SK-N-SH treated with all-trans-retinoic acid at 6 μM for 48 hours (cell line): ENCODE measurements around the gene ODAPH.

Source experiments
- ATAC-seq: fragments of 200-7000 bp; cut with Tn5 transposase; 3 replicates; pipeline ENCODE4 v1.9.1; 2020; ENCODE audit warnings: mild to moderate bottlenecking, moderate library complexity
- ARNTL ChIP-seq: fragments of 450-650 bp; formaldehyde crosslinking; IDR thresholded peaks from 2 replicates; pipeline ENCODE4 v1.5.0; 2020; ENCODE audit warnings: low read depth, mild to moderate bottlenecking, moderate library complexity, borderline replicate concordance
- BACH2 ChIP-seq: fragments of 250-450 bp; sonication (Bioruptor Pico); IDR thresholded peaks from 2 replicates; pipeline ENCODE4 v1.9.0; 2021; ENCODE audit warnings: mild to moderate bottlenecking, borderline replicate concordance
- CREB5 ChIP-seq: fragments of 250-450 bp; sonication (Bioruptor Pico); IDR thresholded peaks from 2 replicates; pipeline ENCODE4 v1.5.1; 2020; ENCODE audit warnings: low read depth, mild to moderate bottlenecking, moderate library complexity
- CSDC2 ChIP-seq: fragments of 250-450 bp; sonication (Bioruptor Pico); IDR thresholded peaks from 2 replicates; pipeline ENCODE4 v1.5.0; 2020; ENCODE audit warnings: mild to moderate bottlenecking, moderate library complexity
- CSRNP3 ChIP-seq: fragments of 250-450 bp; sonication (Bioruptor Pico); IDR thresholded peaks from 2 replicates; pipeline ENCODE4 v1.5.1; 2021; ENCODE audit warnings: mild to moderate bottlenecking, moderate library complexity
- ESRRG ChIP-seq: fragments of 250-450 bp; sonication (Bioruptor Pico); IDR thresholded peaks from 2 replicates; pipeline ENCODE4 v1.6.1; 2021; ENCODE audit warnings: mild to moderate bottlenecking
- GLIS3 ChIP-seq: fragments of 250-450 bp; sonication (Bioruptor Pico); IDR thresholded peaks from 2 replicates; pipeline ENCODE4 v1.5.0; 2020; ENCODE audit warnings: mild to moderate bottlenecking, moderate library complexity
- ISL1 ChIP-seq: fragments of 250-450 bp; sonication (Bioruptor Pico); IDR thresholded peaks from 2 replicates; pipeline ENCODE4 v2.1.2; 2022; ENCODE audit warnings: mild to moderate bottlenecking, moderate library complexity
- OSR1 ChIP-seq: fragments of 250-450 bp; sonication (Bioruptor Pico); IDR thresholded peaks from 2 replicates; pipeline ENCODE4 v1.8.0; 2022; ENCODE audit warnings: moderate library complexity, mild to moderate bottlenecking, inconsistent platforms
- PATZ1 ChIP-seq: fragments of 250-450 bp; sonication (Bioruptor Pico); IDR thresholded peaks from 2 replicates; pipeline ENCODE4 v1.8.0; 2020; ENCODE audit warnings: mild to moderate bottlenecking, moderate library complexity, borderline replicate concordance
- POU6F1 ChIP-seq: fragments of 250-450 bp; sonication (Bioruptor Pico); IDR thresholded peaks from 2 replicates; pipeline ENCODE4 v1.8.0; 2021; ENCODE audit warnings: low read depth, mild to moderate bottlenecking, moderate library complexity, borderline replicate concordance
- PPARA ChIP-seq: fragments of 250-450 bp; sonication (Bioruptor Pico); IDR thresholded peaks from 2 replicates; pipeline ENCODE4 v1.5.0; 2020; ENCODE audit warnings: mild to moderate bottlenecking, borderline replicate concordance
- RARB ChIP-seq: fragments of 250-450 bp; sonication (Bioruptor Pico); IDR thresholded peaks from 2 replicates; pipeline ENCODE4 v1.8.0; 2021; ENCODE audit warnings: mild to moderate bottlenecking, moderate library complexity
- SNAI2 ChIP-seq: fragments of 250-450 bp; sonication (Bioruptor Pico); IDR thresholded peaks from 2 replicates; pipeline ENCODE4 v1.5.0; 2020; ENCODE audit warnings: mild to moderate bottlenecking, moderate library complexity
- TOX ChIP-seq: fragments of 250-450 bp; sonication (Bioruptor Pico); IDR thresholded peaks from 2 replicates; pipeline ENCODE4 v1.8.0; 2021; ENCODE audit warnings: mild to moderate bottlenecking, moderate library complexity, borderline replicate concordance
- TSHZ2 ChIP-seq: fragments of 250-450 bp; sonication (Bioruptor Pico); IDR thresholded peaks from 2 replicates; pipeline ENCODE4 v1.5.0; 2020; ENCODE audit warnings: mild to moderate bottlenecking, moderate library complexity
- ZC3H10 ChIP-seq: fragments of 250-450 bp; sonication (Bioruptor Pico); IDR thresholded peaks from 2 replicates; pipeline ENCODE4 v1.5.1; 2021; ENCODE audit warnings: mild to moderate bottlenecking, moderate library complexity
- ZFP3 ChIP-seq: fragments of 250-450 bp; sonication (Bioruptor Pico); IDR thresholded peaks from 2 replicates; pipeline ENCODE4 v1.5.0; 2020; ENCODE audit warnings: mild to moderate bottlenecking, moderate library complexity
- ZFP30 ChIP-seq: fragments of 450-650 bp; formaldehyde crosslinking; IDR thresholded peaks from 2 replicates; pipeline ENCODE4 v1.5.0; 2022; ENCODE audit warnings: mild to moderate bottlenecking, moderate library complexity
- ZNF70 ChIP-seq: fragments of 450-650 bp; formaldehyde crosslinking; IDR thresholded peaks from 2 replicates; pipeline ENCODE4 v1.5.0; 2020; ENCODE audit warnings: mild to moderate bottlenecking, moderate library complexity
- ZNF8 ChIP-seq: fragments of 450-650 bp; formaldehyde crosslinking; IDR thresholded peaks from 2 replicates; pipeline ENCODE4 v1.5.0; 2020; ENCODE audit warnings: mild to moderate bottlenecking, moderate library complexity

ODAPH gene

GRCh38 chr4:75593393-75593792 lies 37.5 kb downstream of the ODAPH start:
- no peak for ATAC-seq
- TF ChIP-seq CSDC2 (no peak), ESRRG (CRISPR knock-in tag) (no peak), ZFP30 (CRISPR knock-in tag) (no peak), ZC3H10 (CRISPR knock-in tag) (no peak), POU6F1 (no peak), CSRNP3 (no peak), GLIS3 (CRISPR knock-in tag) (no peak), ZNF8 (no peak), ZNF70 (no peak), BACH2 (CRISPR knock-in tag) (no peak)

- ATAC-seq: no peak
- no peak for TF ChIP-seq ISL1 (CRISPR knock-in tag)
- no peak for TF ChIP-seq RARB
- no peak for TF ChIP-seq POU6F1
- TF ChIP-seq ARNTL (CRISPR knock-in tag): no peak
- no peak for TF ChIP-seq OSR1
- no peak for TF ChIP-seq ZFP3 (CRISPR knock-in tag)
- no peak for TF ChIP-seq ESRRG (CRISPR knock-in tag)
- TF ChIP-seq CSDC2: no peak
Measured at GRCh38 chr4:75596061-75596460, 40.2 kb downstream of the ODAPH start.

- peak; percentile 38; the same call in 1 of the 3 replicates for ATAC-seq
- TF ChIP-seq BACH2 (CRISPR knock-in tag) (no peak), TOX (CRISPR knock-in tag) (no peak), ZNF8 (no peak), ZNF70 (no peak), OSR1 (no peak), TSHZ2 (CRISPR knock-in tag) (no peak), CSDC2 (no peak), SNAI2 (CRISPR knock-in tag) (no peak)
Measured at GRCh38 chr4:75598390-75598789, 42.5 kb downstream of the ODAPH start.

GRCh38 chr4:75599647-75600046 lies 43.8 kb downstream of the ODAPH start:
- ATAC-seq: no peak
- TF ChIP-seq PATZ1 (CRISPR knock-in tag): no peak
- no peak for TF ChIP-seq GLIS3 (CRISPR knock-in tag)
- TF ChIP-seq CREB5 (CRISPR knock-in tag): no peak
- TF ChIP-seq ARNTL (CRISPR knock-in tag): no peak
- TF ChIP-seq ESRRG (CRISPR knock-in tag): no peak
- no peak for TF ChIP-seq TOX (CRISPR knock-in tag)
- TF ChIP-seq ZNF8: no peak
- no peak for TF ChIP-seq POU6F1
- TF ChIP-seq TSHZ2 (CRISPR knock-in tag): no peak
- no peak for TF ChIP-seq BACH2 (CRISPR knock-in tag)
- TF ChIP-seq ZFP30 (CRISPR knock-in tag): no peak
- no peak for TF ChIP-seq PPARA (CRISPR knock-in tag)
- TF ChIP-seq ISL1 (CRISPR knock-in tag): no peak
